CD4-positive, alpha-beta T cell treated with Interleukin-2 at 100 ng/mL for 4 hours (primary cell): ENCODE results near the gene SLN.

Experiments used
- DNase-seq: peaks from one replicate; pipeline ENCODE4 v3.0.0-alpha.2; 2020; ENCODE audit warnings: low spot score

SLN gene

GRCh38 chr11:107719557-107720302 is 7.9 kb upstream of the SLN start:
- DNase-seq = no peak

- DNase-seq = no peak
Observed at GRCh38 chr11:107719073-107719472, 7.2 kb upstream of the SLN start.

- DNase-seq = no peak
Observed at GRCh38 chr11:107716884-107717532, 5.2 kb upstream of the SLN start.

GRCh38 chr11:107713009-107713408 is 1.2 kb upstream of the SLN start:
- no peak for DNase-seq

- DNase-seq = no peak
Observed at GRCh38 chr11:107710301-107710700, 1.6 kb downstream of the SLN start.

GRCh38 chr11:107708792-107709191 is 3.1 kb downstream of the SLN start:
- no peak for DNase-seq

GRCh38 chr11:107707807-107708206 is 4.0 kb downstream of the SLN start:
- no peak for DNase-seq

GRCh38 chr11:107707215-107707671 is 4.6 kb downstream of the SLN start:
- no peak for DNase-seq

- no peak for DNase-seq
Observed at GRCh38 chr11:107706531-107706930, 5.3 kb downstream of the SLN start.

- no peak for DNase-seq
Observed at GRCh38 chr11:107705027-107705426, 6.8 kb downstream of the SLN start.

- DNase-seq = no peak
Observed at GRCh38 chr11:107704451-107704850, 7.4 kb downstream of the SLN start.

- no peak for DNase-seq
Observed at GRCh38 chr11:107702723-107703122, 9.1 kb downstream of the SLN start.

GRCh38 chr11:107702109-107702660 is 9.7 kb downstream of the SLN start:
- no peak for DNase-seq

GRCh38 chr11:107699371-107700285 is 12.2 kb downstream of the SLN start:
- DNase-seq = no peak

GRCh38 chr11:107697291-107697690 is 14.6 kb downstream of the SLN start:
- no peak for DNase-seq

GRCh38 chr11:107696140-107696539 is 15.7 kb downstream of the SLN start:
- no peak for DNase-seq

GRCh38 chr11:107695446-107695845 is 16.4 kb downstream of the SLN start:
- DNase-seq = no peak

GRCh38 chr11:107691000-107691750 is 20.7 kb downstream of the SLN start:
- DNase-seq = no peak

- DNase-seq = peak; percentile 57
Observed at GRCh38 chr11:107689317-107690202, 22.3 kb downstream of the SLN start.

- DNase-seq = no peak
Observed at GRCh38 chr11:107688322-107688918, 23.4 kb downstream of the SLN start.
